HCT116 (cell line): ENCODE results near the gene VEGFA. TPM values are rescaled to one million over a fixed set of nuclear protein-coding genes. Genes with fewer than 3 reads are reported as not detected.

Experiments used
- ATAC-seq: fragments of 200-7000 bp; cut with Tn5 transposase; 2 replicates; pipeline ENCODE4 v1.9.1; 2020; ENCODE audit warnings: mild to moderate bottlenecking, moderate library complexity
- BruUV-seq: library from RNA; stranded (reverse); fragments of 400-500 nt; replicated peaks from 2 replicates; lab custom pipeline; 2021; lab: Mats Ljungman, UMichigan
- CTCF ChIA-PET: fragments of 300-600 bp; sonication (Branson Sonifier 250); formaldehyde crosslinking; loops from one replicate; lab custom pipeline; 2021; ENCODE audit warnings: antibody characterized with exemption; lab: Charles Lee
- POLR2A ChIA-PET: fragments of 300-600, 350-600 bp; sonication (Branson Sonifier 250); formaldehyde crosslinking; loops from one replicate; lab custom pipeline; 2021; ENCODE audit warnings: antibody characterized with exemption; lab: Charles Lee
- RAD21 ChIA-PET, 2 experiments: fragments of 300-600 bp; sonication (Branson Sonifier 250); formaldehyde crosslinking; loops; one replicate each; lab custom pipeline; 2023; ENCODE audit warnings: low total read pairs in 2 of 2; ENCODE audit not compliant: uncharacterized antibody in 2 of 2, unreplicated experiment in 2 of 2, low non-redundant PET in 1 of 2; lab: Charles Lee
- DNase-seq: peaks from one replicate; pipeline ENCODE4 v3.0.0-alpha.2; 2010; ENCODE audit warnings: low read depth, low spot score
- H2AFZ ChIP-seq: fragments of 200-600 bp; shearing (Covaris generic), sonication (generic); 2 replicates; pipeline ENCODE4 v1.6.1; 2017; ENCODE audit warnings: low read depth, mixed run types, mixed read lengths, antibody characterized with exemption, low read length; ENCODE audit not compliant: poor library complexity, severe bottlenecking
- H3K27ac ChIP-seq: 2 replicates; pipeline ENCODE4 v1.5.1; 2012; ENCODE audit warnings: low read depth, low read length
- H3K27me3 ChIP-seq: fragments of 200-600 bp; sonication (generic); 2 replicates; pipeline ENCODE4 v1.6.1; 2016; ENCODE audit warnings: mixed run types, low read length, mixed read lengths; ENCODE audit not compliant: insufficient read depth
- H3K36me3 ChIP-seq, 2 experiments: fragments of 200-500 bp in 1 of 2; fragments of 200-600 bp in 1 of 2; sonication (Bioruptor generic) in 1 of 2; sonication (generic) in 1 of 2; 2 replicates each; pipeline versions ENCODE4 v1.5.1 to v1.6.1; 2014 to 2016; ENCODE audit warnings: low read length in 2 of 2, inconsistent platforms in 1 of 2, mixed read lengths in 1 of 2, mixed run types in 1 of 2; ENCODE audit not compliant: insufficient read depth in 2 of 2, control insufficient read depth in 1 of 2
- H3K4me1 ChIP-seq, 2 experiments: fragments of 200-600 bp in 1 of 2; sonication (generic) in 1 of 2; 2 replicates each; pipeline versions ENCODE4 v1.5.1 to v1.6.1; 2012 to 2017; ENCODE audit warnings: low read length in 2 of 2, inconsistent platforms in 1 of 2, mild to moderate bottlenecking in 1 of 2, mixed read lengths in 1 of 2, mixed run types in 1 of 2, moderate library complexity in 1 of 2; ENCODE audit not compliant: insufficient read depth in 2 of 2, control insufficient read depth in 1 of 2
- H3K4me2 ChIP-seq: fragments of 200-600 bp; sonication (generic); 2 replicates; pipeline ENCODE4 v1.6.1; 2017; ENCODE audit warnings: mixed run types, low read length, mixed read lengths
- H3K4me3 ChIP-seq, 2 experiments: fragments of 200-600 bp in 1 of 2; sonication (generic) in 1 of 2; replicated peaks in 1 of 2; 2 replicates each; pipeline ENCODE4 v1.5.1; 2011 to 2016; ENCODE audit warnings: low read length in 2 of 2, control low read depth in 1 of 2, low read depth in 1 of 2, mild to moderate bottlenecking in 1 of 2, mixed read lengths in 1 of 2, mixed run types in 1 of 2
- H3K79me2 ChIP-seq: fragments of 200-600 bp; sonication (generic); 2 replicates; pipeline ENCODE4 v1.6.1; 2017; ENCODE audit warnings: mild to moderate bottlenecking, mixed run types, low read length, moderate library complexity, mixed read lengths; ENCODE audit not compliant: insufficient read depth
- H3K9ac ChIP-seq: fragments of 200-600 bp; sonication (generic); 2 replicates; pipeline ENCODE4 v1.6.1; 2016; ENCODE audit warnings: low read length, mixed read lengths
- H3K9me2 ChIP-seq: fragments of 200-600 bp; sonication (generic), shearing (Covaris generic); 2 replicates; pipeline ENCODE4 v1.6.1; 2017; ENCODE audit warnings: mixed run types, mild to moderate bottlenecking, moderate library complexity; ENCODE audit not compliant: insufficient read depth
- H3K9me3 ChIP-seq, 2 experiments: fragments of 200-500 bp in 1 of 2; fragments of 200-600 bp in 1 of 2; sonication (Bioruptor generic) in 1 of 2; sonication (generic) in 1 of 2; 2 replicates each; pipeline ENCODE4 v1.6.1; 2014 to 2017; ENCODE audit warnings: low read length in 2 of 2, mixed read lengths in 2 of 2, inconsistent platforms in 1 of 2, low read depth in 1 of 2, mild to moderate bottlenecking in 1 of 2, mixed run types in 1 of 2, moderate library complexity in 1 of 2; ENCODE audit not compliant: control insufficient read depth in 1 of 2, insufficient read depth in 1 of 2
- H4K20me1 ChIP-seq: fragments of 200-600 bp; sonication (generic), shearing (Covaris generic); 2 replicates; pipeline ENCODE4 v1.6.1; 2017; ENCODE audit warnings: mixed run types, mild to moderate bottlenecking, moderate library complexity; ENCODE audit not compliant: insufficient read depth
- CBX3 ChIP-seq: IDR thresholded peaks from 2 replicates; pipeline ENCODE4 v1.6.1; 2012; ENCODE audit warnings: low read depth
- CEBPB ChIP-seq: IDR thresholded peaks from 2 replicates; pipeline ENCODE4 v1.6.1; 2012; ENCODE audit warnings: low read depth
- EGR1 ChIP-seq: IDR thresholded peaks from 2 replicates; pipeline ENCODE4 v1.6.1; 2012; ENCODE audit warnings: low read depth
- ELF1 ChIP-seq: IDR thresholded peaks from 2 replicates; pipeline ENCODE4 v1.6.1; 2012; ENCODE audit warnings: low read depth, borderline replicate concordance
- EZH2 ChIP-seq: fragments of 200-600 bp; sonication (generic); IDR thresholded peaks from 2 replicates; pipeline ENCODE4 v1.6.1; 2017; ENCODE audit warnings: antibody characterized with exemption, mixed run types
- FOSL1 ChIP-seq: IDR thresholded peaks from 2 replicates; pipeline ENCODE4 v1.6.1; 2012; ENCODE audit warnings: low read depth
- POLR2A ChIP-seq: IDR thresholded peaks from 2 replicates; pipeline ENCODE4 v1.7.0; 2011; ENCODE audit warnings: borderline replicate concordance; ENCODE audit not compliant: insufficient read depth, insufficient read length; ENCODE audit errors: extremely low read depth
- RAD21 ChIP-seq: IDR thresholded peaks from 2 replicates; pipeline ENCODE4 v1.6.1; 2012; ENCODE audit warnings: low read depth, mild to moderate bottlenecking
- SIN3A ChIP-seq: IDR thresholded peaks from 2 replicates; pipeline ENCODE4 v1.6.1; 2012; ENCODE audit warnings: low read depth
- SP1 ChIP-seq: IDR thresholded peaks from 2 replicates; pipeline ENCODE4 v1.6.1; 2012; ENCODE audit warnings: low read depth
- SRF ChIP-seq: IDR thresholded peaks from 2 replicates; pipeline ENCODE4 v1.6.1; 2012; ENCODE audit warnings: low read depth
- TCF7L2 ChIP-seq: IDR thresholded peaks from 2 replicates; pipeline ENCODE4 v1.7.0; 2011; ENCODE audit warnings: borderline replicate concordance, inconsistent platforms; ENCODE audit not compliant: insufficient read depth, insufficient read length; ENCODE audit errors: extremely low read depth
- YY1 ChIP-seq: IDR thresholded peaks from 2 replicates; pipeline ENCODE4 v1.6.1; 2011; ENCODE audit warnings: low read length, low read depth, moderate library complexity, mild to moderate bottlenecking; ENCODE audit not compliant: insufficient replicate concordance; ENCODE audit errors: extremely low read depth
- ZNF274 ChIP-seq: fragments of 200-500 bp; sonication (Bioruptor generic); IDR thresholded peaks from 2 replicates; pipeline ENCODE4 v1.6.1; 2014; ENCODE audit warnings: mild to moderate bottlenecking, low read depth, low read length, inconsistent platforms
- intact Hi-C: fragments of 100-400 bp; cut with micrococcal nuclease; formaldehyde crosslinking; loops from 2 replicates; pipeline ENCODE4 v1.10.0; 2022
- total RNA-seq: library from RNA; stranded (reverse); gene quantifications from one replicate; pipeline ENCODE4 v1.2.1, GENCODE V29; 2021; ENCODE audit not compliant: unreplicated experiment
- TF ChIP-seq, protein P1 (sequence below): IDR thresholded peaks from 2 replicates; pipeline ENCODE4 v1.6.1; 2012
- TF ChIP-seq, protein P2 (sequence below): IDR thresholded peaks from 2 replicates; pipeline ENCODE4 v1.6.1; 2012

VEGFA gene
- total RNA-seq, 1 experiment from 2014 or later: 112 TPM

GRCh38 chr6:43744931-43745727 lies 24.9 kb upstream of the VEGFA start:
- intact Hi-C loops: no loop called here
- POLR2A ChIA-PET: no interaction called here

More at GRCh38 chr6:43744931-43745727, 24.9 kb upstream of the VEGFA start:
- no peak for TF ChIP-seq CEBPB
- TF ChIP-seq ELF1: no peak
- TF ChIP-seq, protein P1, sequence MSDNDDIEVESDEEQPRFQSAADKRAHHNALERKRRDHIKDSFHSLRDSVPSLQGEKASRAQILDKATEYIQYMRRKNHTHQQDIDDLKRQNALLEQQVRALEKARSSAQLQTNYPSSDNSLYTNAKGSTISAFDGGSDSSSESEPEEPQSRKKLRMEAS: no peak
- TF ChIP-seq YY1: no peak
- TF ChIP-seq SIN3A: no peak
- TF ChIP-seq CBX3: no peak
- TF ChIP-seq, protein P2, sequence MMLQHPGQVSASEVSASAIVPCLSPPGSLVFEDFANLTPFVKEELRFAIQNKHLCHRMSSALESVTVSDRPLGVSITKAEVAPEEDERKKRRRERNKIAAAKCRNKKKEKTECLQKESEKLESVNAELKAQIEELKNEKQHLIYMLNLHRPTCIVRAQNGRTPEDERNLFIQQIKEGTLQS: no peak
- TF ChIP-seq FOSL1: no peak
- TF ChIP-seq SRF: no peak
- no peak for TF ChIP-seq EGR1
- TF ChIP-seq RAD21: no peak
- no peak for TF ChIP-seq EZH2
- no peak for TF ChIP-seq TCF7L2
- TF ChIP-seq ZNF274: no peak
- no peak for TF ChIP-seq SP1
- TF ChIP-seq POLR2A: no peak
- Histone ChIP-seq H3K36me3 (no peaks in the 10 kb centered on the region), H3K4me2 (no peak overlapping the region), H2AFZ (no peak overlapping the region), H3K4me3 (no peak overlapping the region), H3K79me2 (no peaks in the 10 kb centered on the region), H3K27me3 (no peaks in the 10 kb centered on the region), H3K9me3 (no peaks in the 10 kb centered on the region), H4K20me1 (no peaks in the 10 kb centered on the region), H3K9me2 (no peaks in the 10 kb centered on the region), H3K9ac (no peak overlapping the region), H3K4me1 (no peaks in the 10 kb centered on the region), H3K27ac (no peak overlapping the region)
- ATAC-seq: no peak
- BruUV-seq: no TSS peak
- DNase-seq: no peak
- ChIA-PET CTCF (interaction anchor here (0.6 to 1.5 kb wide), 4 partner anchors 16 to 77 kb away, joined by 3 to 5 read pairs (median 4); partner anchors contain the start of gene VEGFA), RAD21 (no interaction called here)
